HG02970 (cell line): ENCODE data around the gene SLC36A1.

ENCODE experiments used
- ATAC-seq: cut with Tn5 transposase; IDR thresholded peaks from one replicate; pipeline ENCODE4 v1.9.1; 2021; ENCODE audit warnings: mild to moderate bottlenecking, moderate library complexity, moderate number of reproducible peaks; ENCODE audit not compliant: unreplicated experiment, low FRiP score

SLC36A1 gene

DNA sequence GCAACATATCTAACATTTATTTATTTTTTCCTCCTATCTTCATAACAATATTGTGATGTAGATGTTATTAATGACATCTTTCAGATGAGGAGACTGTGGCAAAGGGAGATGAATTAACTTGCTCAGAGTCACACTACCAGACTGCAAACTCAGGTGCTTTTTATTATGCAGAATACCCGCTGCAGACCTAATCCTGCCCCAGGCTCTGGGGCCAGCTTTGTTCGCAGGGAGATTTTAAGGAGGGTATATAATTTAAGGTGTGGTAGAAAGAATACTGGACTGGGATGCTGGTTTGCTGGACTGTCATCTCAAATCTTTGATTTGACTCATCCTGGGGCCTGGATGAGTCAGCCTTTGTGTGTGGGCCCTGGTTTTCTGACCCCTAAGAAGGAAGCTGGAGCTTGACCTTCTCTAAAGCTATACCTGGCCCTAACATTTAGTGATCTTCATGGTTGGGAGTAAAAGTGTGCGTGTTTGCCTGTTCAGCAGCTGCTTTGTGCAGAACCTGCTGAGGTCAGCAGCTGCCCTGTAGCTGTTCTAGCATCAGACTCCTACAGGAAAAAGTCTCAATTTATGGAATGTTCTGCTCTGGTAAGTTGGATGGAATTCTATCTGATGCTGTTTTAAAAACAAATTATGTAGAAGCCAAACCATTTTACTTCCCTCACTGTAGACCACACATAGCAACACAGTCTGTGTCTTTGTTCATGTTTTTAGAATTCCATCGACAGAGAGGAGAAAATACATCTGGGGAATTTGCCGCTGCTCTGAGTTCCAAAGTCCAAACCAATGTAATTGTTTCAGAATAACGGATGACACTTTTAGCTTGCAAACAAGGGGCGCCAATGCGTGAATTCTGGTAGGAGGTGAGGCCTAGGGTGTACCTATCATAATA is 4.5 kb downstream of the SLC36A1 start:
- ATAC-seq: no peak

DNA sequence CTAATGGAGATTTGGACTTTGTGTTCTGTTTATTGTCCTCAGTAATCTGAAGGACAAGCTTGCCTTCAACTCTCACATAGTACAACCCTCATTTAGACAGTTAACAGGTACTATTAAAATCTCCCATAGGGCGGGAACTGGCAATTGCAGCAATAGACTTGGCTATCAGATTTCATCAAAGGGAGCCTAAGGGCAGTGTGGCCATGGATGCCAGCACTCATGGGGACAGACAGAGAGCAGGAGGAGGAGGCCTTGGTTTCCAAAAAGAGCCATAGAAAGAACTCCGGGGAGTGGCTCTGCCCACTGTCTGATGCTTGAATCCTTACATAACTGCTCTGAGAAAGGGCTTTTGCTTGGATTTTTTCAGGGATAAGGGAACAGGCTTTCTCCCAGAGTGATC is 6.8 kb downstream of the SLC36A1 start:
- no peak for ATAC-seq

DNA sequence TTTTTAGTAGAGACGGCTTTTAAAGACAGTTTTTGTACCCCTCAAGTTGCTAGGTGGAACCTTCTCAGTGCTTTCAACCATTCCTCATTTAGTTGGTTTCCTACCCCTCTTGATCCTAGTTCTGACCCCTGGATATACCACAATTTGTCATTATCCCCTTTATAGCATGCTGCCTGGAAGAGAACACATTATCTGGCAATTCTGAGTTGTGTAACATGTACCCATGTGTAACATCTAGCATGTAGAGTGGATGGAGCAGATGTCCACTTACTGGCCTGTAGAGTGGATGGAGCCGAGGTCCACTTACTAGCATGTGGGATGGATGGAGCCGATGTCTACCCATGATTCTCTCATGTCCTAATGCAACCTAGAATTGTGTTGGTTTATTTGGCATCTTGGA is 7.5 kb downstream of the SLC36A1 start:
- ATAC-seq: no peak

DNA sequence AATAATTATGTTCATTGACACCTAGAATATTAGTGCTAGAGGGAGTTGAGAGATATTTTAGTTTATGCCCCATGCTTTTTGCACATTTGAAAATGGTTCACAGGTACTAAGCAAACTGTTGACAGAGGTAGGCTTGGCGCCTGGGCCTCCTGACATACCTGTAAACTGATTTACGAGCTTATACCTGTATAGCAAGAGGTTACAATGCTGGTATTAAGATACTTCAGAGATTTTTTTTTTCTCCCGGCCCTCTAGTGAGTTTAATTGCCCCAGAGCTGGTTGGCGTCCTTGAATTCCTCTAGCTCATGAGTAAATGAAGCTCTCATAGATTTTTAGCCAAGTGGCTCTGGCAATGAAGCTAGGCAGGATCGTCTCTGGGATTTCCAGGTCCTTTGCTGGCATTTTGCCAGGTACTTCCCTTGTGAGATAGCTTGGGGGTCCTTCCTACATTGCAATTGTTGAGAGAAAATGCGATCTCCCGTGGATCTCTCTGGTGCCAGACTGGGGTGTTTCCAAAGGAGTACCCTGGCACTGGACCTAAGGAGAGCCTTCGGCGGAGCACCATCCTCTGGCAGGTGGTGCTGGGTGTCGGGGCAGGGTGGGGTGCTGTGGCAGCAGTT is 9.0 kb downstream of the SLC36A1 start:
- no peak for ATAC-seq

DNA sequence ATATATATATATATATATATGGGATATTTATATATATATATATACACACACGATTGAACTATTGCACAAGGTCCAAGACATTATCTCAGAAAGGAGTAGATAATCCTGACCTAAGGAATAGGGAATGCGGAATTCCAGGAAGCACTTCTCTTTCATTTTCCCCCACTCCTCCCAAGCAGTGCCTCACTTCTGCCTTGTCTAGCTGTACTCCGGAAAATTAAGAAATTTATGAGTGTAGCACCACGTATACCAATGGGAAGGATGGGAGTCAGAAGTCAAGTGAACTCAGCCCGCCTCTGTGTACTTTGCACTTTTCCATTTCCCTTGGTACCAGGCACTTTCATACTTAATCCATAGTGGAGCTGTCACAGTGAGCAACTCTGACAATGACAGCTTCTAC is 10.9 kb downstream of the SLC36A1 start:
- no peak for ATAC-seq

DNA sequence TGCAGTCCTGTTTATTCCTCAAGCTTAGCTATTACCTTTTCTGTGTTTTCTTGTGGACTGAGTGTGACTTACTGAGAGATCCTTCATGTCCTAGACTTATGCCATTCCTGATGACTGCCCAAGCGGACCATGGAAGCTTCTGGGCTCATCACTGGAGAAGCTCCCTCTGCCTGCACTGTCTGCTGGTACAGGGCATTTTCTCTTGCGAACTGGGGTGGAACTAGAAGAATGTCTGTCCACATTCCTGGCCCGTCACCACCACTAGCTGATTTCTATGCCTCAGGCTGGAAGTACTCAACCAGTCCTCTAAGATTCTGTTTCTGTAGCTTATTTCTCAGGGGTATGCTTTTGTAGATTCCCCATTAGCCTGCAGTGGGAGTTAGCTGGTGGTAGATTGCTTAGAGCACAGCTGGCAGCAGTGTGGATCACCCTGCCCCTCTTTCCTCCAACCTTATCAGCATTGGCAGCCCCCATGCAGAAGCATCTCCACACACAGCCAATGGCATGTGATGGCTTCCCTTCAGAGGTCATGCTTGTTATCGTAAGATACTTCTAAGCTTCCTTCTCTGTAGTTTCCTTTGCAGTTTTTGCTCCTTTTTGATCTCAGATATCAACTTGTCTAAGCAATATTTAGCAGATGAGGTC is 12.4 kb downstream of the SLC36A1 start:
- no peak for ATAC-seq

DNA sequence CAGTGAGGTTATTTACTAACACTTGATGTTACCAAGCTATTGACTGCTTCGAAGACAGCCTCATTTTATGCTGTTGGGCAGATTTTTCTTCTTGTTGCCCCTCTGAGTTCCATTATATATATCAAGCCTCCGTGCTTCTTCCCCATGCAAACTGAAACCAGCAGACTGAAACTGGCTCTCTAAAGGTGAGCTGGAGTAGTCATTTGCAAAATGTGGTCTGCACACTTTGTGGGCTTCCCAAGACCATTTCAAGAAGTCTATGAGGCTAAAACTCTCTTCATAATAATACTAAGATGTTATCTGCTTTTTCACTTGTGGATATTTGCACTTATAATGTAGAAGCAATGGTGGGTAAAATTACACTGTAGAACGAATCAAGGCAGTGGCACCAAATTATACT is 13.9 kb downstream of the SLC36A1 start:
- ATAC-seq: no peak

DNA sequence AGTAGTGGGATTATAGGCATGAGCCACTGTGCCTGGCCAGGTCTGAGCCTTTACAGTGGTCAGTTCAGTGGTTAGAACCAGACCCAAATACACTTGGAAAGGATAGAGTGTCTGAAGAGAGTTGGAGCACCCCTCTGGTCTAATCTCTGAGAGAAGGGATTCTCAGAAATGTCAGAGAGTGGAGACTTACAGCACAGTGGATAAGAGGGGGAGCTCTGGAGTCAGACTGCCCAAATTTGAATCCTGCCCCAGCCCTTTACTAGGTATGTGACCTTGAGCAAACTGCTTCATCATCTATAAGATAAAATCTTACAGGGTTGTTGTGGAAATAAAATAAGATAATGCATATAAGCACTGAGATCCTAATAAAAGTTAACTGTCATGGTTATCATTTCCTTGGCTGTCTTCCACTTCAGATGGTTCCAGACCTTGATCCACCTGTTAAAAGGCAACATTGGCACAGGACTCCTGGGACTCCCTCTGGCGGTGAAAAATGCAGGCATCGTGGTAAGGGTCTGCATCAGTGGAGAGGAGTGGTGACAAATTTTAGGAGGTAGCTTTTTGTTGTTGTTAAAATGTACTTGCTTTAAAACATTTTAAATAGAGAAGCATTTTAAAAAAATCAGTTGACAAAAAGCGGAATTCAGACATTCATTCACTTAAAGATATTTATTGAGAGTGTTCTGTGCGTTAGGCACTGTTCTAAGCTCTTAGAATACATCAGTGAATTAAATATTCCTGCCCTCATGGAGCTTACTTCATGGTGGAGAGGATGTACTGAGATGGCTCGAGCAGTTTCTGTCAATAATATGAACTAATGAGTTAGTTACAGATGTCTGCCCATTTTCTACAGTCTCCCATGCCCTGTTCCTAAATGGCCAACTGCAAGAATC is 16.0 kb downstream of the SLC36A1 start:
- no peak for ATAC-seq

DNA sequence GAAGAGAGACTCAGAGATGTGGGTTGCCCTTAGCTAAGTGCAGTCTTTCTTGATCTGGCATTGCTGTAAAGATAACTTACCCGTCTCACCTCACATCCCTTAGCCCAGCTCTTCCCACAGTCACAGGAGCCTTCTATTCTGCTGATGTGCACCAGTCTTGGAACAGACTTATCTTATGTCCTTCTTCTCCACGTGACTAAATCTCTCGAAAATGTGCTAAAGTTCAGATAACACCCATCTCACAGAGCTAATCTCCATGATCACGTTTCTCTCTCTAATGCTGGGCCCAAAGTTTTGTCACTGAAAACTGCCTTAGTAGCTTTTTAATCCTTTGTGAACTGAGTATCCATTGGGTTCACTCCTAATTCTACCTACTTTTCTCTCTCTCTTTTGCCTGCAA is 16.7 kb downstream of the SLC36A1 start:
- no peak for ATAC-seq

DNA sequence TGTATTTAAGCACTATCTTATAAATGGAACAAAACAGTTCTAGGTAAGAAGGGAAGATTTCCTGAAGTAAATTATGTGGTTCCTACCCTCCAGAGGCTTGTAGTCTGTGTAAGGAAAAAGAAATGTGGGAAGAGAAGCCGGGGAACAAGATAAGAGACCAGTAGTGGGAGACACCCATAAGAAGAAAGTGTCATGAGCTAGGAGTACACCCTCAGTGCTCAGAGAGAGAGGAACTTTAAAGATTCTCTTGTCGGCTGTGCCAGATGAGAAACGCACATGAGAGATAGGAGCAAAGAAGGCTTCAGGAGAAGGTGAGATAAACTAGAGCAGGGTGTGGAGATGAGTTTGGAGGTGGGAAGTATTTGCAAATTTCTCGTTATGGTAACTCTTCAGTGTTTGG is 18.1 kb downstream of the SLC36A1 start:
- no peak for ATAC-seq

DNA sequence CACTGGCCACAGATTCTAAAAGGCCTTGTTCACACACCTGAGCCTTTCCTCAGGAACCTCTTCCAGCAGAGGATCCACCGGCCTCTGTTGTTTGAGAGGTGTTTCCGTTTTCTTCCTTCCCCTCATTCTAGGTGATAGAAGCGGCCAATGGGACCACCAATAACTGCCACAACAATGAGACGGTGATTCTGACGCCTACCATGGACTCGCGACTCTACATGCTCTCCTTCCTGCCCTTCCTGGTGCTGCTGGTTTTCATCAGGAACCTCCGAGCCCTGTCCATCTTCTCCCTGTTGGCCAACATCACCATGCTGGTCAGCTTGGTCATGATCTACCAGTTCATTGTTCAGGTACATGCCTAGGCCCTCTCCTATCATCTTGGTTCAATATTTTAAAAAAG is 20.2 kb downstream of the SLC36A1 start:
- no peak for ATAC-seq

DNA sequence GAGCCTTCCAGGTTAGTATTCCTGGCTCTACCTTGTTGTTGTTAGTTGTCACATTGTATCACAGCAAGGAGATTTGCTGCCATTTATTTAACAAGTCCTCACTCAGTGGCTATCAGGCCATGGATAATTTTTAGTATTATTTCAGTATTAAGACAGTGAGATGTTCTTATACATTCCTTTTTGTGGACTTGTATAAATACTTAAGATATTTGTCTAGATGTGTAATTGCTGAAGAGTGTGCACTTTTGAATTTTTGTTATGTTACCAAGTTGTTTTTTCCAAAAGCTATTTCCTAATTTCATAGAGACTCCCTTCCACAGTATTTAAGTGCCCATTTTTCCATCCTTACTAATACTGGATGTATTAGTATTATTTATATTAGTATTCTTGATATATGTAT is 22.0 kb downstream of the SLC36A1 start:
- ATAC-seq: no peak

DNA sequence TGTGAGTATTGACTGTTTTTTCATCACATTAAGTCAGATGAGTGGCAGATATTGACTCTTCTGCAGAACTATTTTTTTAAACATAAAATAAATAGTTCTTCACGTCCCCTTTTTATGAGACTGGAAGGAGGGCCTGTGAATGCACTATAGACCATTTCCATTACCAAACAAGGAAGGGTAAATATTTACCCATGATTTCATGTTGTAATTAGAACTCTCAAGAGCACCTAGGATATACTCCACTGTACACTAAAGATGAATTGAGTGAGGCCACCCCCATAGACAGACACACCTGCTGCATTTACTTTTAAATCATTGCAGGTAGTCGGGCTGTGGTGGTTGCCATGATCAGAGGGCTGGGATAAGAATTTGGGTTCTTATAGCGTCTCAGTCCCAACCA is 22.6 kb downstream of the SLC36A1 start:
- no peak for ATAC-seq

DNA sequence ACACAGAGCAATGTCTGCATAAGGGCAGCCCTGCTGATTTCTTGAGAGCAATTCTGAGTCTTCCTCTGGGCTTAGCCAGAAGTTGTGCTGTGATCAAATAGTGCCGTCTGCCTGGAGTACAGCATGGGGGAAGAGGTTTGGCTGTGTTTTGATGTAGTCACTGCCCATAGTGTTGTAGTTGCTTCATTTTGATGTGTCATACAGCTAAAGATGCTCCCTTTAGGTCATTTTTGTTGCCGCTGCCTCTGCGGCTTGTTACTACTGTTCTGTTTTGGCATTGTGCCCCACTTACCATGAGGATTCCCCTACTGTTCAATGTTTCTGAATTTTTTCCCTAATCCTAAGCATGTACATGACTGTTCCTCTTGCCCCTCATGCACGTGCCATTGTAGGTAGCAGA is 23.0 kb downstream of the SLC36A1 start:
- ATAC-seq: no peak

DNA sequence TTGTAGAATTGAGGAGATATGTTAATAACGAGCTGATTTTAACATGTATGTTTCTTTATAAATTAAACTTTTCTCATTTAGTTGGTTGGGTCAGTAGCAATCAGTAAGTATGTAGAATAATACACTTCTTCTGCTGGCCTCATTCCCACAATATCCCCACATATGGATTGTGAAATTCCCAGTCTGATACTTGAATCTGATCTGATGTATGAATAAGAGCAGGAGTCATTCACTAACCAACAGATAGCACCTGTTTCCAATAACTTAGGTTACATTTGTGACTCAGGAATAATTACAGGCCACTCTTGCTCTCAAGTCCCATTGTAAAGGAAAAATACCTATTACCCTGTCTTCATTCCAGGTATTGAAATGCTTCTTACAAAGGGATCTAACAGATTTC is 23.9 kb downstream of the SLC36A1 start:
- ATAC-seq: no peak

DNA sequence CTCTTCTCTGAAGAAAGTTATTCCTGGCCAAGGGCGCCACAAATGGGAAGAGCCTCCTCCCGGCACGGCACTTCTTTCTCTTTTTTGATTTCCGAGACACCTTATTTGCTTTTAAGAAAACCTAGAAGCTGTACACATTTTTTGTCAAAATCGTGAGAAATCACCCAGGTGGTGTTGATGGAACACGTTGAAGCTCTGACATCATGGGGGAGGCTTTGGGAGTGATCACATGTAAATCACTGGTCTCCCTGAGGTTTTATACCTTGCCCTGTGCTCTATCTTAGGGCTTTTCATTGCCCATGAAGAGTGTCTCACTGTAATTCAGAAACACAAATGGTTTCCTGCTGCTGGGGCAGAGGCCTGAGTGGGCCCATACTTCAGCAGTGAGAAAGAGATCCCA is 27.4 kb downstream of the SLC36A1 start:
- ATAC-seq: no peak

DNA sequence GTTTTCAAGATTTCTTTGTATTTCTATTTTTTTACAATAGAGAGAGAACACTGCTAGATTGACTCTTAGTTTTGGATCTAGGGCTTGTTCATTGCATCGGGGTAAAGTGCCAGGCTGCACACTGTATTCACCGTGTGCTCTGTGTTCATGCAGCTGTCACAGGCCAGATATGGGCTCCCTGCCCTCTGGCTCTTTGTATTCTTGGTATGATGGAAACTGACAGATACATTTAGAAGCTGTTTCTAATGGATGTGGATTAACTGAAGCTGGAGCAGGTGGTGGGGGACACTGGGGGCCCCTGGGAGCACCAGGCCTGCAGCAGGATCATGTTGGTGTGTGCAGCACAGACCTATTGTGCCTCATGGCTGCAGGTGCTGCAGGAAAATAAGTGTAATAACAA is 28.0 kb downstream of the SLC36A1 start:
- no peak for ATAC-seq

DNA sequence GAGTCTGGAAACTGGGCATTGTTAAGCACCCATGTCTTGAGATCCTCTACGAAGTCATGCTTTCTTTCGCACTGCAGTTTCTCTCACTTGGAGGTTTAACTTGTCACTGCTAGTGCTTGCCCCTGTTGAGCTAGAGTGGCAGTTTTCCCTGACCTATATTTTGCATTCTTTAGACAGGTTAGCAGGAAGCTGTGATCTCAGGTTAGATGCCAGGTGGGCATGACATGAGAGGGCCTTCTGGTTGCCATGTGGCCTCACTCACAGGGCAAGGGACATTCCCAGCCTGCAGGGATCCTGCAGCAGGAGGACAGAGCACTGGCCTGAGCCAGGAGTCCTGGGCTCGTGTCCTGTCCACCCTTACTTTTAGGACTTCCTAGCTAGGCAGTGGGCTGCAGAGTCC is 28.6 kb downstream of the SLC36A1 start:
- ATAC-seq: no peak

DNA sequence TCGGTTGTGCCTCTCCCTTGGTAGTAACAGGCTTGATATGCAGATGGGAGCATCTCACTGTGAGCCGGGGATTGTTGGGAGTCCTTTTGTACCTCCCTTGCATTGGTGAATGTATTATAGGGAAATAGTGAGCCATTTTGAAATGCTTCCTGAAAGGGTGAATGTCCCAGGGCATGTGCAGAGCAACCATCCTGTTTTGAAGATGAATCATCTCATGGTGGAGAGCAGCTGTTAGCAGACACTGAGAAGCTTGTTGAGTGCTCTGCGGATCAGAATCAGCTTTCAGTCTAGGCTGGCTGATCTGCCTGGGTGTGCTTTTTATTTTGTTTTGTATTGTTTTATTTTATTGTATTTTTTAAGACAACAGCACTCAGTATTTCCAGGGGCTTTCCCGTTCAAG is 29.7 kb downstream of the SLC36A1 start:
- ATAC-seq: no peak

DNA sequence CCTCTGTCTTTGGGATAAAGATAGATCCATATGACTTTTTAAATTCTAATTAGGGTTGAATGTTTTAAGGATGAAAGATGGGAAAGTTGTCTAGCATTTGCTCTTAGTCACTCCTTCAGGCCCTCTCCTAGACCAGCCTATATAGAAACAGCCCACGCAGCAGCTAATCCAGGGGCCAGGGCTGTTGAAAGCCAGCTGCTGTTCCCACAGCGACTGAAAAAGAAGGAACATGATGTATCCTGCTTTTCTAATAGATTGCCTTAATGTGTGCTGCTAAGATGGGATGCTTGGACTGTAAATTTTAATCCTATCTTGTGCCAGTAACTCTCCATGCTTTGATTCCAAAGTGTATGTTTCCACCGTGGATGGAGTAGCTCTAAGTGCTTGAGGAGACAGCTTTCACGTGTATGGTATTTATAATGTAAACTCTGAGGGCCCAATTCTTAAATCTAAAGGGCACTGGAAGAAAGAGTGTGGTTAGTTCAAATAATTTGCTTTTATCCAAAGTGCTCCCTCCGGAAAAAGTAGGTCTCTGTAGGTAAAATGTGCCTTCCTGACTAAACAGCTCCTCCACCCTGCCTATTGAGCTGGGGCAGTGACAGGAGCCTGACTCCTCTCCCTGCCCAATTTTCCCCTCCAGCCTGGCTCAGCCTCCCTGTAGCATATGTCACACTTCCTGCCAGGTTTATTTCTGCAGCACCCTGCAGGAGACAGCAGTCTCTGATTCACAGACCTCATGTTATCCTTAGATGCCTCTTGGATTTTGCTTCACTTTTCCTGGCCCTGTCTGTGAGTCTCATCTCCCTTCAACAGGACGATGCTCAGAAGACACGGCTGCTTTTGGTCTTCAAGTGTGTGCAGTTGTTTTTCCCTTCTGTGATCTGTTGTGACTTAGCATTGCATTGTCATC is 33.2 kb downstream of the SLC36A1 start:
- ATAC-seq: no peak
